Naive thymus-derived CD4-positive, alpha-beta T cell (primary cell): ENCODE measurements around the gene PGF. TPM values are rescaled to one million over a fixed set of nuclear protein-coding genes. Genes with fewer than 3 reads are reported as not detected.
A peak's percentile ranks its signal among the peaks of the same experiment; 100 is the strongest.

Source experiments
- ATAC-seq: fragments of 150-1000 bp; cut with Tn5 transposase; 2 replicates; pipeline ENCODE4 v1.10.0; 2021; ENCODE audit warnings: mild to moderate bottlenecking, moderate library complexity
- CTCF ChIA-PET: fragments of 350-600 bp; sonication (Branson Sonifier 250); formaldehyde crosslinking; loops from one replicate; lab custom pipeline; 2021; ENCODE audit warnings: antibody characterized with exemption; lab: Charles Lee
- POLR2A ChIA-PET: fragments of 350-600 bp; sonication (Branson Sonifier 250); formaldehyde crosslinking; loops from one replicate; lab custom pipeline; 2021; ENCODE audit warnings: antibody characterized with exemption, inconsistent platforms; lab: Charles Lee
- DNase-seq, 9 donors: peaks; one replicate each; pipeline versions ENCODE4 v3.0.0 to v3.0.0-alpha.2; 2020 to 2022; ENCODE audit warnings: mixed read lengths in 1 of 9
- H3K27ac ChIP-seq: one replicate; pipeline ENCODE4 v1.7.0; 2013; ENCODE audit warnings: mild to moderate bottlenecking, low read depth, low read length, moderate library complexity
- H3K27me3 ChIP-seq, 2 donors: one replicate each; pipeline ENCODE4 v1.7.0; 2013; ENCODE audit warnings: low read length in 2 of 2, mild to moderate bottlenecking in 2 of 2, moderate library complexity in 2 of 2; ENCODE audit not compliant: control insufficient read depth in 2 of 2, insufficient read depth in 2 of 2
- H3K36me3 ChIP-seq, 3 experiments: 1 replicate in 2 of 3; 2 replicates in 1 of 3; pipeline ENCODE4 v1.7.0; 2013; ENCODE audit warnings: low read length in 3 of 3, mild to moderate bottlenecking in 3 of 3, moderate library complexity in 1 of 3; ENCODE audit not compliant: insufficient read depth in 3 of 3, control insufficient read depth in 2 of 3
- H3K4me1 ChIP-seq, 2 donors: one replicate each; pipeline ENCODE4 v1.7.0; 2013; ENCODE audit warnings: low read length in 2 of 2, mild to moderate bottlenecking in 2 of 2, moderate library complexity in 1 of 2; ENCODE audit not compliant: control insufficient read depth in 2 of 2, insufficient read depth in 2 of 2
- H3K4me3 ChIP-seq: 2 replicates; pipeline ENCODE4 v1.7.0; 2013; ENCODE audit warnings: mild to moderate bottlenecking, low read length
- H3K9me3 ChIP-seq, 3 experiments: 1 replicate in 2 of 3; 2 replicates in 1 of 3; pipeline ENCODE4 v1.7.0; 2013; ENCODE audit warnings: low read length in 3 of 3; ENCODE audit not compliant: control insufficient read depth in 2 of 3
- H3K27ac Mint-ChIP-seq, 9 donors: one replicate each; pipeline ENCODE4 v1.8.0; 2020 to 2022; ENCODE audit warnings: mixed read lengths in 9 of 9, mild to moderate bottlenecking in 8 of 9, moderate library complexity in 5 of 9, inconsistent platforms in 2 of 9
- H3K27me3 Mint-ChIP-seq, 5 donors: one replicate each; pipeline ENCODE4 v1.8.0; 2021 to 2022; ENCODE audit warnings: mixed read lengths in 5 of 5, mild to moderate bottlenecking in 1 of 5
- H3K36me3 Mint-ChIP-seq, 5 donors: one replicate each; pipeline ENCODE4 v1.8.0; 2020 to 2022; ENCODE audit warnings: mixed read lengths in 5 of 5, mild to moderate bottlenecking in 3 of 5, inconsistent platforms in 1 of 5
- H3K4me1 Mint-ChIP-seq, 7 donors: one replicate each; pipeline ENCODE4 v1.8.0; 2020 to 2022; ENCODE audit warnings: mixed read lengths in 7 of 7, mild to moderate bottlenecking in 3 of 7, inconsistent platforms in 1 of 7
- H3K4me3 Mint-ChIP-seq, 10 donors: one replicate each; pipeline ENCODE4 v1.8.0; 2020 to 2022; ENCODE audit warnings: mild to moderate bottlenecking in 10 of 10, mixed read lengths in 10 of 10, moderate library complexity in 6 of 10, inconsistent platforms in 2 of 10
- H3K9me3 Mint-ChIP-seq, 11 donors: one replicate each; pipeline ENCODE4 v1.8.0; 2020 to 2022; ENCODE audit warnings: mixed read lengths in 11 of 11, mild to moderate bottlenecking in 4 of 11, inconsistent platforms in 1 of 11, moderate library complexity in 1 of 11
- intact Hi-C, 2 donors: fragments of 100-400 bp; cut with micrococcal nuclease; formaldehyde crosslinking; loops; one replicate each; pipeline ENCODE4 v1.15.1; 2023
- polyA plus RNA-seq, 2 donors: library from polyadenylated mRNA; unstranded; fragments of 300-500 nt; fragmentation: Illumina TruSeq; gene quantifications; one replicate each; pipeline ENCODE4 v1.2.3, GENCODE V29; 2021
- total RNA-seq, 6 experiments: library from RNA in 5 of 6; stranded (reverse) in 5 of 6; gene quantifications; 1 replicate in 5 of 6; 2 replicates in 1 of 6; pipeline ENCODE4 v1.2.3 and lab custom pipeline; 2021 to 2026

The PGF gene
- total and polyA plus RNA-seq, 7 experiments from 2014 or later = 0.17 to 0.37 (median 0.22) TPM; not detected in 4

GRCh38 chr14:74940956-74941565 lies 14.3 kb downstream of the PGF start:
- CTCF ChIA-PET = interaction anchor here (1.2 to 1.5 kb wide), 2 partner anchors 33 to 81 kb away, joined by 5 read pairs; no protein-coding TSS in a partner anchor
- Mint-ChIP-seq H3K9me3 (peaks cover 0 to 15% (median 2%) of the 10 kb centered on the region in 11 donors), H3K27ac (peak overlapping the region; percentile 89 to 97 (median 94)), H3K4me1 (peaks cover 35 to 60% (median 49%) of the 10 kb centered on the region in 7 donors), H3K27me3 (no peaks in the 10 kb centered on the region), H3K4me3 (peak overlapping the region in 9 of 10 donors; percentile 82 to 88 (median 84)), H3K36me3 (peaks cover 0 to 7% (median 4%) of the 10 kb centered on the region in 5 donors)
- H3K4me3 ChIP-seq = peak overlapping the region; percentile 41
- ATAC-seq = no peak
- H3K4me1 ChIP-seq = peaks cover 20 to 21% of the 10 kb centered on the region in 2 donors
- H3K27me3 ChIP-seq = no peaks in the 10 kb centered on the region
- no peaks in the 10 kb centered on the region for H3K9me3 ChIP-seq
- no peaks in the 10 kb centered on the region for H3K36me3 ChIP-seq
- no peak for DNase-seq
- POLR2A ChIA-PET = interaction anchor here (0.6 to 1.0 kb wide), 6 partner anchors 18 to 387 kb away, joined by 3 to 5 read pairs (median 3); partner anchors contain the start of gene RPS6KL1
- intact Hi-C loops = loop anchor here (1.0 to 10.0 kb wide), 3 partner anchors 18 to 364 kb away; partner anchors contain the start of genes EIF2B2 (in 1 of the 2) and RPS6KL1 (in 1 of the 2)
- H3K27ac ChIP-seq = peak overlapping the region; percentile 74

DNA sequence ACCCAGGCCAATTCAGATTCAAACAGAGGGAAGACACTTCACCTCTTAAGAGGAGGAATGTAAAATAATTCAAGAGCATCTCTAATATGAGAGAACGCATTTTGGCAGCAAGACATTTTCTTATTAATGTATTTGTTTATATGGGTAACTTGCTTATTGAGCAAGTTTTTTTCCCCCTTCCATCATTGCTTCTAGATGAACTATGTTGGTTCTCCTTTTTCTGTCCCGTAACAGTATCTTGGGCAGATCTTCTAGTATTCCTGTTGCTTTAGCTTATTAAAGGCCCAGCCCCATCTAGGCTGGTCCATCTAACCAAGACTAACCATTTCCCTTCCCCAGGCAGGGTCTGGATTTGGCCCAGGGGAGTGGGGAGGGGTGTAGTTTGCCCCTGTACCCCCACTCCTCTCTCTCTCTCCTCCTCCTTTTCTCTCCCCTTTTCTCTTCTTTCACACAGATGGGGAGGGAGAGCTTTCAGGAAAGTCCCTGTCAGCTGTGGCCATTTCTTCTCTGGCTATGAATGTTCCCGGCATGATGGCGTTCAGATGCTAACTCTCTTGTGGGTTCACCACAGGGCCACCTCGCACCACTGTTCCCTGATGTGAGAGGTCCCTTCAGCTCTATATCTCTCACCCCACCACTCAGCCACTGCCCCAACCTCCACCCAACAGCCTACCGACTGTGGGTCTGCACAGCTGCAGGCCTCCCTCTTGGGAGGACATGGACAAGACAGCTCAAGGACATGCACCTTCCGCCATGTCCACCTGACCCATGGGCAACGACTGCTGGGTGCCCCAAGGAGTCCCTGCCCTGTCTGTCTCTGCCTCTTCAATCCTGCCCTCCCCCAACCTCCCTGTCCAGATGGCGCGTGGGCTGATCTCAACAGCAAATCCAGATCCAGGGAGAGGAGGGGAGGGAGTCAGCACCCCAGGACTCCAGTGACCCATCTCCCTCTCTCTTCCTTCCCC lies 16.6 kb downstream of the PGF start:
- Histone ChIP-seq H3K27ac (no peak overlapping the region), H3K4me1 (peaks cover 20 to 21% of the 10 kb centered on the region in 2 donors), H3K27me3 (no peaks in the 10 kb centered on the region), H3K36me3 (no peaks in the 10 kb centered on the region), H3K9me3 (no peaks in the 10 kb centered on the region), H3K4me3 (no peak overlapping the region)
- peaks cover 0 to 7% (median 4%) of the 10 kb centered on the region in 5 donors for H3K36me3 Mint-ChIP-seq
- CTCF ChIA-PET = interaction anchor here (1.4 kb wide), 1 partner anchor 33 kb away, joined by 5 read pairs; no protein-coding TSS in a partner anchor
- peaks cover 0 to 15% (median 2%) of the 10 kb centered on the region in 11 donors for H3K9me3 Mint-ChIP-seq
- peaks cover 34 to 60% (median 49%) of the 10 kb centered on the region in 7 donors for H3K4me1 Mint-ChIP-seq
- POLR2A ChIA-PET = no interaction called here
- H3K4me3 Mint-ChIP-seq = no peak overlapping the region
- H3K27ac Mint-ChIP-seq = peak overlapping the region in 5 of 9 donors; percentile 3 to 63 (median 9)
- DNase-seq (no peak), ATAC-seq (no peak)
- H3K27me3 Mint-ChIP-seq = no peaks in the 10 kb centered on the region
- intact Hi-C loops = no loop called here

- CTCF ChIA-PET = no interaction called here
Measured at GRCh38 chr14:74937171-74937570, 18.2 kb downstream of the PGF start.

DNA sequence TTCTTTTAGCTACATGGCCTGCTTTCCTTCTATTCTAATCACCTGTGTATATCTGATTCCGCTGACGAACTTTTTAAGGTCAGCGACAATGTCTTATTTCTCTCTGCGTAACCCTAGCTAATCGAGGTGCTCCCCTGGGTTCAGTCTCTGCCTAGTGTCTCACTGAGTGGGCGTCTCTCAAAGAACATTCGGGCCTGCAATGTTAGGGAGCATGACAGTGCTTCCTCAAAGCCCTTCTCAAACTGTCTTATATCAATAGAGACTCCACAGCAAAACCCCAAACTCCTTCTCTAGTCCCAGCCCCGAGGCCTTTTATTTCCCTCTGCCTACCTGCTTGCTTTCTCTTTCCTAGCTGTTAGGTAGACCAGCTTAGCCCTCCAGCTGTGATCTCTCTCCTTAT lies 18.7 kb downstream of the PGF start:
- H3K27me3 Mint-ChIP-seq = peaks cover 0 to 9% (median 0%) of the 10 kb centered on the region in 5 donors
- peaks cover 0 to 15% (median 2%) of the 10 kb centered on the region in 11 donors for H3K9me3 Mint-ChIP-seq
- CTCF ChIA-PET = no interaction called here
- H3K36me3 Mint-ChIP-seq = peaks cover 0 to 7% (median 4%) of the 10 kb centered on the region in 5 donors
- no peaks in the 10 kb centered on the region for H3K36me3 ChIP-seq
- ATAC-seq = no peak
- no peak for DNase-seq
- POLR2A ChIA-PET = no interaction called here
- no peaks in the 10 kb centered on the region for H3K27me3 ChIP-seq
- intact Hi-C loops = no loop called here
- H3K27ac ChIP-seq = no peak overlapping the region
- H3K27ac Mint-ChIP-seq = peak overlapping the region in 2 of 9 donors; percentile 43 to 74
- H3K9me3 ChIP-seq = no peaks in the 10 kb centered on the region
- peaks cover 22 to 46% (median 40%) of the 10 kb centered on the region in 7 donors for H3K4me1 Mint-ChIP-seq
- H3K4me3 Mint-ChIP-seq = no peak overlapping the region
- H3K4me3 ChIP-seq = no peak overlapping the region
- H3K4me1 ChIP-seq = peaks cover 7 to 8% of the 10 kb centered on the region in 2 donors

More at GRCh38 chr14:74937171-74937570, 18.2 kb downstream of the PGF start:
- peaks cover 0 to 9% (median 0%) of the 10 kb centered on the region in 5 donors for H3K27me3 Mint-ChIP-seq
- H3K4me1 ChIP-seq = peaks cover 12% of the 10 kb centered on the region in 2 donors
- H3K4me3 Mint-ChIP-seq = peak overlapping the region in 1 of 10 donors; percentile 8
- intact Hi-C loops = no loop called here
- peaks cover 0 to 7% (median 4%) of the 10 kb centered on the region in 5 donors for H3K36me3 Mint-ChIP-seq
- no peaks in the 10 kb centered on the region for H3K36me3 ChIP-seq
- DNase-seq = no peak
- H3K4me3 ChIP-seq = no peak overlapping the region
- H3K27me3 ChIP-seq = no peaks in the 10 kb centered on the region
- H3K27ac ChIP-seq = no peak overlapping the region
- peak overlapping the region in 2 of 9 donors; percentile 43 to 74 for H3K27ac Mint-ChIP-seq
- H3K9me3 ChIP-seq = no peaks in the 10 kb centered on the region
- H3K4me1 Mint-ChIP-seq = peaks cover 27 to 50% (median 44%) of the 10 kb centered on the region in 7 donors
- POLR2A ChIA-PET = no interaction called here
- ATAC-seq = no peak
- peaks cover 0 to 15% (median 2%) of the 10 kb centered on the region in 11 donors for H3K9me3 Mint-ChIP-seq

- ATAC-seq (no peak), DNase-seq (no peak)
- no peaks in the 10 kb centered on the region for H3K27me3 ChIP-seq
- Mint-ChIP-seq H3K4me3 (no peak overlapping the region), H3K27ac (no peak overlapping the region), H3K27me3 (peaks cover 0 to 9% (median 0%) of the 10 kb centered on the region in 5 donors), H3K9me3 (peaks cover 0 to 15% (median 2%) of the 10 kb centered on the region in 11 donors), H3K4me1 (peaks cover 20 to 41% (median 34%) of the 10 kb centered on the region in 7 donors), H3K36me3 (peaks cover 0 to 7% (median 4%) of the 10 kb centered on the region in 5 donors)
- H3K27ac ChIP-seq = no peak overlapping the region
- no peaks in the 10 kb centered on the region for H3K9me3 ChIP-seq
- intact Hi-C loops = no loop called here
- CTCF ChIA-PET = no interaction called here
- POLR2A ChIA-PET = no interaction called here
- no peak overlapping the region for H3K4me3 ChIP-seq
- peaks cover 2 to 3% of the 10 kb centered on the region in 2 donors for H3K4me1 ChIP-seq
- H3K36me3 ChIP-seq = no peaks in the 10 kb centered on the region
Measured at GRCh38 chr14:74936151-74936550, 19.2 kb downstream of the PGF start.

- no peak overlapping the region for H3K27ac Mint-ChIP-seq
- H3K4me3 Mint-ChIP-seq = no peak overlapping the region
- intact Hi-C loops = no loop called here
- DNase-seq (no peak), ATAC-seq (no peak)
- H3K27me3 Mint-ChIP-seq = peaks cover 0 to 13% (median 0%) of the 10 kb centered on the region in 5 donors
- ChIA-PET POLR2A (no interaction called here), CTCF (interaction anchor here (0.6 to 0.7 kb wide), 2 partner anchors 89 to 206 kb away, joined by 3 to 5 read pairs; no protein-coding TSS in a partner anchor)
- Histone ChIP-seq H3K9me3 (no peaks in the 10 kb centered on the region), H3K36me3 (no peaks in the 10 kb centered on the region), H3K4me3 (no peak overlapping the region), H3K4me1 (no peaks in the 10 kb centered on the region), H3K27ac (no peak overlapping the region), H3K27me3 (no peaks in the 10 kb centered on the region)
- H3K4me1 Mint-ChIP-seq = peaks cover 20 to 35% (median 28%) of the 10 kb centered on the region in 7 donors
- peaks cover 0 to 7% (median 4%) of the 10 kb centered on the region in 5 donors for H3K36me3 Mint-ChIP-seq
- peaks cover 0 to 15% (median 2%) of the 10 kb centered on the region in 11 donors for H3K9me3 Mint-ChIP-seq
Measured at GRCh38 chr14:74935360-74935680, 20.1 kb downstream of the PGF start.
